ENCODE measurements around the gene HHAT.

GRCh38 chr1:210347112-210347511 is 18.4 kb downstream of the HHAT start:
- TF ChIP-seq CTCF (IDR thresholded peaks at IDR 0.05) (no peak), POLR2AphosphoS5 (IDR thresholded peaks at IDR 0.05) (no peak)

Data from breast epithelium (tissue), 3 donors.